ENCODE data around the gene BAHCC1. TPM values are rescaled to one million over a fixed set of nuclear protein-coding genes. Genes with fewer than 3 reads are reported as not detected.

BAHCC1 gene
- total RNA-seq, 1 experiment from 2014 or later = 29.8 TPM

GRCh38 chr17:81514489-81514738 lies 119.2 kb downstream of the BAHCC1 start:
- no peak for DNase-seq (ENCODE audit: low spot score)

GRCh38 chr17:81514739-81515529 lies 119.7 kb downstream of the BAHCC1 start:
- Mint-ChIP-seq H3K9me3 (no peaks in the 10 kb centered on the region), H3K27me3 (ENCODE audit: low read depth) (peaks cover 21% of the 10 kb centered on the region)
- no peak for TF ChIP-seq ESRRA (CRISPR knock-in tag; IDR thresholded peaks at IDR 0.05; ENCODE audit: borderline replicate concordance)
- peak; percentile 41; the same call in 1 of the 2 replicates for TF ChIP-seq MAX (CRISPR knock-in tag; IDR thresholded peaks at IDR 0.05)
- TF ChIP-seq NR2C2 (CRISPR knock-in tag; IDR thresholded peaks at IDR 0.05) = no peak
- 0 out of 2 replicates have a peak, but pooled peaks have one; percentile 30 for TF ChIP-seq JUN (CRISPR knock-in tag; IDR thresholded peaks at IDR 0.05)
- TF ChIP-seq ZNF423 (CRISPR knock-in tag; IDR thresholded peaks at IDR 0.05) = peak; percentile 55; the same call in 1 of the 2 replicates
- TF ChIP-seq STAT6 (CRISPR knock-in tag; conservative IDR thresholded peaks at IDR 0.05; ENCODE audit: low read depth) = no peak
- no peak for TF ChIP-seq MXD4 (CRISPR knock-in tag; IDR thresholded peaks at IDR 0.05; ENCODE audit: borderline replicate concordance)
- TF ChIP-seq SOX15 (CRISPR knock-in tag; IDR thresholded peaks at IDR 0.05) = no peak
- TF ChIP-seq ARID4B (CRISPR knock-in tag; IDR thresholded peaks at IDR 0.05; ENCODE audit: borderline replicate concordance) = 0 out of 2 replicates have a peak, but pooled peaks have one; percentile 49
- TF ChIP-seq ZNF416 (CRISPR knock-in tag; IDR thresholded peaks at IDR 0.05) = no peak
- TF ChIP-seq OVOL2 (CRISPR knock-in tag; IDR thresholded peaks at IDR 0.05; ENCODE audit: borderline replicate concordance) = no peak
- TF ChIP-seq MLX (CRISPR knock-in tag; IDR thresholded peaks at IDR 0.05) = no peak

More at GRCh38 chr17:81514489-81514738, 119.2 kb downstream of the BAHCC1 start:
- no peak for ATAC-seq
- Mint-ChIP-seq H3K4me3 (peak overlapping the region; percentile 75), H3K36me3 (peaks cover 28% of the 10 kb centered on the region), H3K27ac (no peak overlapping the region), H3K9me3 (no peaks in the 10 kb centered on the region), H3K4me1 (peaks cover 44% of the 10 kb centered on the region), H3K27me3 (ENCODE audit: low read depth) (peaks cover 19% of the 10 kb centered on the region)
- CTCF ChIA-PET = interaction anchor here (1.0 to 3.6 kb wide), 5 partner anchors 9 to 74 kb away, joined by 3 to 27 read pairs (median 4); no protein-coding TSS in a partner anchor
- TF ChIP-seq KAT7 (CRISPR knock-in tag; IDR thresholded peaks at IDR 0.05; ENCODE audit: borderline replicate concordance) = peak; percentile 37; the same call in 1 of the 2 replicates
- TF ChIP-seq ZNF121 (CRISPR knock-in tag; IDR thresholded peaks at IDR 0.05) = no peak
- TF ChIP-seq USF2 (CRISPR knock-in tag; IDR thresholded peaks at IDR 0.05) = peak; percentile 53; the same call in 1 of the 2 replicates
- no peak for TF ChIP-seq AFF4 (CRISPR knock-in tag; IDR thresholded peaks at IDR 0.05; ENCODE audit: borderline replicate concordance)
- POLR2A ChIA-PET = interaction anchor here (0.6 to 2.3 kb wide), 7 partner anchors 9 to 38 kb away, joined by 3 to 12 read pairs (median 3); partner anchors contain the start of gene FAAP100

More at GRCh38 chr17:81514739-81515529, 119.7 kb downstream of the BAHCC1 start:
- ATAC-seq = peak; percentile 11
- Mint-ChIP-seq H3K36me3 (peaks cover 23% of the 10 kb centered on the region), H3K4me3 (peak overlapping the region; percentile 78), H3K27ac (peak overlapping the region; percentile 79), H3K4me1 (peaks cover 39% of the 10 kb centered on the region)
- peak; percentile 74 for DNase-seq (ENCODE audit: low spot score)
- POLR2A ChIA-PET = interaction anchor here (0.9 to 1.4 kb wide), 4 partner anchors 25 to 120 kb away, joined by 3 to 5 read pairs (median 4); partner anchors contain the start of genes BAHCC1 and FAAP100
- CTCF ChIA-PET = interaction anchor here (0.5 to 3.6 kb wide), 8 partner anchors 7 to 319 kb away, joined by 3 to 27 read pairs (median 4); no protein-coding TSS in a partner anchor
